ENCODE data around the gene NEMP2.

DNA sequence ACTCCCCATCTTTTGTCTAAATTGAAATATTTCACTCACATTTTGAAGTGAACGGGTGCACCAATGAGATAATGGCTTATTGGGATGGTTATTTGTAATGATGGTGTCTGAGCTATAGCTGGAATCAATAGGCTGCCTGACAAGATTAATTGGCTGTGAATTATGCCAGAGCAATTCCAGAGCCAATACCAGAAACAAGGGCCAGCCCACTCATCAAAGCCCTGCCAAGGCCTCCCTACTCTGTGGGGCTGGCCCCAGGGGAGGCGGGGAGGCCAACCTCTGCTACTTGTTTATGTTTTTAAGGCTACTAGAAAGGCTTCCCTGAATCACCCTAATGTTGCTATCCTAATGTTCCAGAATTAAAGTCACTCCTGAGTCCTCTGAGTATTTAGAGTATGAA, 29.1 kb upstream of the NEMP2 start:
- TF ChIP-seq CTCF (IDR thresholded peaks at IDR 0.05), result no peak
- TF ChIP-seq EZH2 (IDR thresholded peaks at IDR 0.05), result no peak
